HG03280 (cell line): ENCODE data around the gene GNAI2.
"Not testable (repeated sequence)": the region's sequence is repeated elsewhere in the genome, so short reads cannot be mapped to it uniquely, and the experiment has no call there.

Experiments used
- ATAC-seq: cut with Tn5 transposase; IDR thresholded peaks from one replicate; pipeline ENCODE4 v1.9.1; 2021; ENCODE audit warnings: mild to moderate bottlenecking, moderate library complexity; ENCODE audit not compliant: unreplicated experiment

Gene GNAI2

DNA sequence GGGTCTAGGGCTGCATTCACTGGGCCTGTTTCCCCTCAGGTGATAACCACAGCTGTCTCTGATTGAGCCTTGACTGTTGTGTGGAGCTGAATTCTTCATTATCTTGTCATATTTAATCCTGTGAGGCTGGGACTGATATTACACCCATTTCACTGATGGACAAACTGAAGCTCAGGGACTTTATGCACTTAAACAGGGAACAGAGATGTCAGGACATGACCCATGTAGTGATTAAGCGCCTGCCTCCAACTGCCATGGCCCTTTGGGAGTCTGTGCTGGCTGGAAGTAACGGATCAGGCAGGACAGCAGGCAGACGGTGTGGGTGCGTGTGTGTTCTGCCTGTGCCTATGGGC lies 7.5 kb downstream of the GNAI2 start:
- ATAC-seq: no peak

GRCh38 chr3:50244813-50245212 lies 8.8 kb downstream of the GNAI2 start:
- not testable (repeated sequence) for ATAC-seq

- no peak for ATAC-seq
Measured at GRCh38 chr3:50245251-50245745, 9.3 kb downstream of the GNAI2 start.

GRCh38 chr3:50245831-50246516 lies 10.0 kb downstream of the GNAI2 start:
- ATAC-seq: peak; percentile 63

GRCh38 chr3:50246517-50246954 lies 10.5 kb downstream of the GNAI2 start:
- ATAC-seq: peak; percentile 51

DNA sequence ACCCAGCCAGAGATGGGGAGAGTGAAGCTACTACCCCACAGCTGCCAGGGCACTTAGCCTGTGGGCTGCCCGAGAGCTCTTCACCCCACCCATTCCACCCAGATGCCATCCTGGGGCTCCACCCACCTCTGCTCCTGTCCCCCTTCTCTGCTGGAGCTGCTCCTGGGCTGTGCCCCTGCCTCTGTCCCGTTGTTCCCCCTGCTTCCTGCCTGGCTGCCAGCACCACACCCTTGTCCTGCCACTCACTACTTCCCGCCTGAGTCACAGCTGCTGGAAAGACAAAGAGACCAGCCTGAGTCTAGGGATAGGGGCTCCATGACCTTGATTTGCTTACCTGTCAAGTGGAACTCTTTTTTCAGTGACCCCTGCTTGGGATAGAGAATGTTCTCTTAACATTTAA lies 12.4 kb downstream of the GNAI2 start:
- ATAC-seq: no peak

GRCh38 chr3:50249457-50249856 lies 13.5 kb downstream of the GNAI2 start:
- ATAC-seq: no peak

DNA sequence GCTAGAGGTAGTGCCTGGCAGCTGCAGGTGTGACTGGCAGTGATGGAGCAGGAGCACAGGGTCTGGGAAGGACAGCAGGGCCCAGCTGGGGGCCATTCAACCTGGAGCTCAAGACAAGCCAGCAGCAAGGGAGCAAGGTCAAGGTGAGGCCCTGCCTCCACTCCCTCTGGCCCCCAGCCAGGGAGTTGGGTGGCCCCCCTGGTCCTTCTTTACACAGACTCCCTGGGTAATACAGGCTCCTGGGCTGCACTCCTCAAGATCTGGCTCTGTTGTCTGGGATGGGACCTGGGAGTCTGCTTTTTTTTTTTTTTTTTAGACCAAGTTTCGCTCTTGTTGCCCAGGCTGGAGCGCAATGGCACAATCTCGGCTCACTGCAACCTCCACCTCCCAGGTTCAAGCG lies 14.5 kb downstream of the GNAI2 start:
- no peak for ATAC-seq

GRCh38 chr3:50251220-50251619 lies 15.2 kb downstream of the GNAI2 start:
- no peak for ATAC-seq

GRCh38 chr3:50254577-50255250 lies 18.7 kb downstream of the GNAI2 start:
- ATAC-seq: no peak

DNA sequence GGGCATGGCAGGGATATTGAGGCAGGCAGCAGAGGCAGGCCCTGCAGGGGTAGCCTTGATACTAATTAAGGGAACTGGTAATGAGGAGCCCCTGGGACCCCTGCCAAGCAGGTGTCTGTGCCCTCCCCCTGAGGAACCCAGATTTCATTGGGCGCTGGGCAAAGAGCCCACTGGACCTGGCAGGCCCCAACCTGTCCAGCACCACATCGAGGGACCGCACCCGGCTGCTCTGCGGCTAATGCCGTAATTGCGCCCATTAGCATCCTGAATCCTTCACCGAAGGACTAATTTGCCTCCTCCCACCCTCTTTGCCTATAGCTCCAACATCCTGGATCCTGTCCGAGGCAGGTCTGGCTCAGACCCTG lies 19.2 kb downstream of the GNAI2 start:
- ATAC-seq: no peak

DNA sequence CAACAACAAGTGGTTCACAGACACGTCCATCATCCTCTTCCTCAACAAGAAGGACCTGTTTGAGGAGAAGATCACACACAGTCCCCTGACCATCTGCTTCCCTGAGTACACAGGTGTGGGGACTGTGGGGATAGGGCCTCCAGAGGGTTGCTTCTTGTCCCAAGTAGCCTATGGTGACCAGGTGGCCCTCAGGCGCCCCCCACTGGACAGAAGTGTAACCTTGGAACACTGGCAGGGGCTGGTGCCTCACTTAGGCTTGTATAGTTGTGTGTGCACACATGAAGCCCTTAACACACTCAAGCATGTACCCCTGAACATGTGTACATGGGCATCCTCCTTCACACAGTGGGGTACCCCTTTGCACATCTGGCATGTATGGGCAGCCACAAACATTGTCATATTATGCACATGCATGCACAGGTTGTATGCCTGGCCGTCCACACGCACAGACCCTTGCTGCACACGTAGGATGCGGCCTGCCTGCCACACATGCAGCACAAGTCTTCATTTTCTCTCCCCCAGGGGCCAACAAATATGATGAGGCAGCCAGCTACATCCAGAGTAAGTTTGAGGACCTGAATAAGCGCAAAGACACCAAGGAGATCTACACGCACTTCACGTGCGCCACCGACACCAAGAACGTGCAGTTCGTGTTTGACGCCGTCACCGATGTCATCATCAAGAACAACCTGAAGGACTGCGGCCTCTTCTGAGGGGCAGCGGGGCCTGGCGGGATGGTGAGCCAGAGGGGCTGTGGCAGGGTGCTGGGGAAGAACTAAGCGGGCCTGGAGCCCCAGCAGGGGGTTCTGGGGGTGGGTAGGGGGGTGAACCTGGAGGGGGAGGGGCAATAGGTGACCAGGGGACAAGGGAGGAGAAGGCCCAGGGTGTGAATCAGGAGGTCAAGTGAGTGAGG lies 21.2 kb downstream of the GNAI2 start:
- ATAC-seq: no peak

DNA sequence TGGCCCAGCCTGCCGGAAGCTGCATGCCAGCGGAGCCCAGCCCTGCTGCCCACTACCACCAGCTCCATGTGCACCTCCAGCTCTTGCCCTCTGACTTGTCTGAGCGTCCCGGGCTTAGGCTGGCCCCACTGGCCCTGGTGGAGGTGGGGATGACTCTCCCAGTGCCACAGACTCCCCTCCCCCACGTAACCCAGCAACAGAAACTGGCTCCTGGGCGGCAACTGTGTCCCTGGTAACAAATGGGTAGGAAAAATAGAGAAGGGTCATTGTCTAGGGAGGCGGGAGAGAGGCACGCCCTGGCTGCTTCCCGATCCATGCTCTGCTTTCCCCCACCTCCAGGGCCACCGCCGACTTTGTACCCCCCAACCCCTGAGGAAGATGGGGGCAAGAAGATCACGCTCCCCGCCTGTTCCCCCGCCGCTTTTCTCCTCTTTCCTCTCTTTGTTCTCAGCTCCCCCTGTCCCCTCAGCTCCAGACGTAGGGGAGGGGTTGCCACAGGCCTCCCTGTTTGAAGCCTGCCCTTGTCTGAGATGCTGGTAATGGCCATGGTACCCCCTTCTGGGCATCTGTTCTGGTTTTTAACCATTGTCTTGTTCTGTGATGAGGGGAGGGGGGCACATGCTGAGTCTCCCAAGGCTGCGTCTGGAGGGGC lies 22.2 kb downstream of the GNAI2 start:
- no peak for ATAC-seq

DNA sequence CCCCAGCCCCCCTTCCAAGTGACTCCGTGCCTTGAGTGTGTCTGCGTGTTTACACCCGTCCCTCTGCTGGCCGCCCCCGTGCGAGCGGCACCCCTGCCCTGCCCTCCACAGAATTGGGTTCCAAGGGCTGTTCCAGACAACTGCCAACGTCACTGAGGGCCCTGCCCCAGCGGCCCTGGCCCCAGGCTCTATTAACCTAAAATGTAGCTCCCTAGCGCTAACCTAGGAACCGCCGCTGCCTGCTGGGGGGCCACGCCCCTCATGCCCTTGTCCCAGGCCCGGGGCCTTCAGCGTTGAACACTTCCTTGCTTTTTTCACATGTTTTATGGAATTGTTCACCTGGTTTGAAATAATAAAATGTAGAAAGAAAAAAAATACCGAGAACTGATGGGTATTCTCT lies 23.0 kb downstream of the GNAI2 start:
- no peak for ATAC-seq

DNA sequence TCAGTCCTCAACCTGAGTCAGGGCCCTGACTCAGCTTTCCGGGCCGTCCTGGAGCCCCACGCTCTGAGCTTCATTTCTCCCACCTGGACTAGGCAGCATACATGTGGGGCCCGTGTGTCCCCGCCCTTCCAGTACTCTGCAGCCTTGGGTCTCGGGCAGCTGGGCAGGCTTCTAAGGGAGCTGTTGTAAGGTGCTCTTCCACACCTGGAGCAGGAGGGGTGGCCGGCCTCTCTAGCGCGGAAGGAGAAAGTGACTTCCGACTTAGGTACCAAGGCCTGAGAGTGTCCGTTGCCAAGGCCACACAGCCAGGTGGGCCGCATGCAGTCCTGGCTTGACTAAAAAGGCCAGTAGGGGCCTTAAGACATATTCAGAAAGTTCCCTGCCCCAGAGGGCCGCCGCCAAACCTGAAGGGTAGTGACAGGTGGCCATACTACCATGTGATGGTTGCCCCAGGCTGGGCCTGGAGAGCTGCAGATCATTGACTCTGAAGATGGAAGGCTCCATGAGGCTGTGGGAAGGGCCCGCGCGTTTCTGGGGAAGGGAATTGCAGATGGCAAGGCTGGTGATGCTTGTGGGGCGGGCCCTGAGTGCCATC lies 23.5 kb downstream of the GNAI2 start:
- ATAC-seq: peak; percentile 20

DNA sequence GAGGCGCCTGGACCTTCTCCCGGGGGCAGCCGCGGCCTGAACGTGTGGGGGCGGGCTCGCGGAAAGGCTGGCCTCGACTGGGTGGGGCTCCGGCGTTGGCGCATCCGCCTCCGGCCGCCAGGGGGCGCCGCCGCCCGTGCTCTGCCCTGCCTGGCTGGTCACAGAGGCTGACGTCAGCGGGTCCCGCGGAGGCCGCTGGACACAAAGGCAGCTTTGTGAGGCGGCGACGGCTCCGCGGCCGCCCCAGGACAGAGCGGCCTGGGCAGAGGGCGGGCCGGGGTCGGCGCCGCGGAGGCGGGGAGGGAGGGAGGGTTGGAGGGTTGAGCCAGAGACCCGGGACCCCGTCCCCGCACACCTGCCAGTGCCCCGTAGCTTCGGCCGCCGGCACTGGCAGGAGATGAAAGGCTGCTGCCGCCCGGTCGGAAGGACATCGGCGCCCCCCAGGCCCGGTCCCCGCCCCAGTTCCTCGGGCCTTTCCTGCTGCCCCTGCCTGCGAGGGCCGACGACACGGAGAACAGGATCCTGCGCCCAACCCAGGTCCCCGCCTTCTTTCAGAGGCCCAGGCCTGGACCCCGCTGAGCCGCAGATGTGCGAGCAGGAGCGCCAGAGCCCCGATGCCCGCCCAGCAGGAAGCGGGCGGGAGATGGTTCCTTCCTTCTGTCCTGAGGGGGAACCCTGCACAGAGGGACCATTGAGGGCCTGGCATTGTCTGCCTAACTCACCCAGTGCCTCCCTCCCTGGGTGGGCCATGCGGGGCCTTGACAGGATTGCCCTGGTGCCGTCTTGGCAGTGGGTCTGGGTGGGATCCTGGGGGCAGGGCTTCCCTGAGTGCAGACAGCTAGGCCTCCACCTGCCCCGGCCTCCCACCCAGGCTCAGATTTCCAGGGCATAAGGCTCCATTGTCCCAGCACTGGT lies 24.3 kb downstream of the GNAI2 start:
- peak; percentile 85 for ATAC-seq

- no peak for ATAC-seq
Measured at GRCh38 chr3:50260942-50261441, 25.0 kb downstream of the GNAI2 start.

- no peak for ATAC-seq
Measured at GRCh38 chr3:50261505-50261904, 25.5 kb downstream of the GNAI2 start.

GRCh38 chr3:50262200-50262599 lies 26.2 kb downstream of the GNAI2 start:
- ATAC-seq: not testable (repeated sequence)
